IMR-90 (cell line): ENCODE data around the gene CATSPERZ. TPM values are rescaled to one million over a fixed set of nuclear protein-coding genes. Genes with fewer than 3 reads are reported as not detected.

Experiments used
- ATAC-seq: fragments of 200-7000 bp; cut with Tn5 transposase; 2 replicates; pipeline ENCODE4 v1.9.1; 2020; ENCODE audit warnings: low read depth, mild to moderate bottlenecking, moderate library complexity
- BruUV-seq: library from RNA; stranded (reverse); fragments of 400-500 nt; replicated peaks from 2 replicates; lab custom pipeline; 2021; lab: Mats Ljungman, UMichigan
- CTCF ChIA-PET: fragments of 300-600 bp; formaldehyde crosslinking; extraction: SDS; loops from one replicate; lab custom pipeline; 2021; ENCODE audit warnings: antibody characterized with exemption; lab: Yijun Ruan, JAX
- POLR2A ChIA-PET: fragments of 300-600 bp; sonication (Branson Sonifier 250); formaldehyde crosslinking; loops from one replicate; lab custom pipeline; 2022; ENCODE audit warnings: antibody characterized with exemption; ENCODE audit not compliant: unreplicated experiment; lab: Charles Lee
- DNase-seq: peaks from one replicate; pipeline ENCODE4 v3.0.0; 2013
- H2AFZ ChIP-seq: replicated peaks from 2 replicates; pipeline ENCODE3; 2013; ENCODE audit warnings: low read length, mild to moderate bottlenecking; ENCODE audit not compliant: poor library complexity
- H2AK5ac ChIP-seq: 2 replicates; pipeline ENCODE4 v1.6.1; 2013; ENCODE audit warnings: low read depth, low read length, inconsistent platforms
- H2AK9ac ChIP-seq: replicated peaks from 2 replicates; pipeline ENCODE3; 2013; ENCODE audit warnings: mild to moderate bottlenecking, low read depth, low read length, moderate library complexity; ENCODE audit not compliant: poor library complexity
- H2BK120ac ChIP-seq: 2 replicates; pipeline ENCODE4 v1.6.1; 2013; ENCODE audit warnings: low read depth, low read length, inconsistent platforms
- H2BK15ac ChIP-seq: 3 replicates; pipeline ENCODE4 v1.6.1; 2013; ENCODE audit warnings: low read depth, low read length, inconsistent platforms
- H2BK20ac ChIP-seq: 2 replicates; pipeline ENCODE4 v1.6.1; 2013; ENCODE audit warnings: low read depth, mild to moderate bottlenecking, inconsistent platforms, low read length, moderate library complexity
- H2BK5ac ChIP-seq: 2 replicates; pipeline ENCODE4 v1.6.1; 2013; ENCODE audit warnings: mild to moderate bottlenecking, low read depth, low read length, inconsistent platforms; ENCODE audit not compliant: poor library complexity, severe bottlenecking
- H3K14ac ChIP-seq: replicated peaks from 2 replicates; pipeline ENCODE4 v1.6.1; 2013; ENCODE audit warnings: low read depth, low read length, inconsistent platforms
- H3K18ac ChIP-seq: 2 replicates; pipeline ENCODE4 v1.6.1; 2013; ENCODE audit warnings: low read depth, low read length, control low read depth
- H3K23ac ChIP-seq: 2 replicates; pipeline ENCODE4 v1.6.1; 2013; ENCODE audit warnings: low read depth, low read length, inconsistent platforms
- H3K27ac ChIP-seq: 2 replicates; pipeline ENCODE4 v1.5.1; 2013; ENCODE audit warnings: mild to moderate bottlenecking, control low read depth, low read length; ENCODE audit not compliant: insufficient read depth
- H3K27me3 ChIP-seq: 2 replicates; pipeline ENCODE4 v1.6.1; 2013; ENCODE audit warnings: low read length; ENCODE audit not compliant: control insufficient read depth, insufficient read depth
- H3K36me3 ChIP-seq: 2 replicates; pipeline ENCODE4 v1.6.1; 2013; ENCODE audit warnings: low read length, mixed read lengths; ENCODE audit not compliant: control insufficient read depth, insufficient read depth
- H3K4ac ChIP-seq: 2 replicates; pipeline ENCODE4 v1.6.1; 2013; ENCODE audit warnings: low read depth, low read length, inconsistent platforms
- H3K4me1 ChIP-seq: 2 replicates; pipeline ENCODE4 v1.6.1; 2013; ENCODE audit warnings: low read length, mixed read lengths; ENCODE audit not compliant: control insufficient read depth, insufficient read depth
- H3K4me2 ChIP-seq: 2 replicates; pipeline ENCODE4 v1.6.1; 2013; ENCODE audit warnings: low read depth, mild to moderate bottlenecking, control low read depth, low read length, moderate library complexity
- H3K4me3 ChIP-seq: 2 replicates; pipeline ENCODE4 v1.5.1; 2013; ENCODE audit warnings: low read depth, mild to moderate bottlenecking, control low read depth, low read length, moderate library complexity; ENCODE audit not compliant: insufficient read depth
- H3K56ac ChIP-seq: 2 replicates; pipeline ENCODE4 v1.6.1; 2013; ENCODE audit warnings: low read length, inconsistent platforms; ENCODE audit not compliant: insufficient read depth; ENCODE audit errors: extremely low read depth
- H3K79me1 ChIP-seq, 2 experiments: 2 replicates each; pipeline ENCODE4 v1.6.1; 2013; ENCODE audit warnings: low read length in 2 of 2, inconsistent platforms in 1 of 2, low read depth in 1 of 2
- H3K9ac ChIP-seq: 2 replicates; pipeline ENCODE4 v1.6.1; 2013; ENCODE audit warnings: low read depth, low read length, control low read depth
- H3K9me1 ChIP-seq: 2 replicates; pipeline ENCODE4 v1.6.1; 2013; ENCODE audit warnings: low read length, inconsistent platforms; ENCODE audit not compliant: insufficient read depth
- H3K9me3 ChIP-seq: 2 replicates; pipeline ENCODE4 v1.6.1; 2013; ENCODE audit warnings: low read length; ENCODE audit not compliant: control insufficient read depth, insufficient read depth
- H4K20me1 ChIP-seq: 2 replicates; pipeline ENCODE4 v1.6.1; 2013; ENCODE audit warnings: low read length, inconsistent platforms; ENCODE audit not compliant: insufficient read depth
- H4K5ac ChIP-seq: 2 replicates; pipeline ENCODE4 v1.6.1; 2013; ENCODE audit warnings: mild to moderate bottlenecking, low read depth, low read length, control low read depth
- H4K8ac ChIP-seq, 2 experiments: 2 replicates each; pipeline ENCODE4 v1.6.1; 2013; ENCODE audit warnings: low read depth in 2 of 2, low read length in 2 of 2, control low read depth in 1 of 2, inconsistent platforms in 1 of 2
- H4K91ac ChIP-seq: 2 replicates; pipeline ENCODE4 v1.6.1; 2013; ENCODE audit warnings: low read depth, low read length, inconsistent platforms; ENCODE audit not compliant: insufficient read depth
- CEBPB ChIP-seq: IDR thresholded peaks from 2 replicates; pipeline ENCODE4 v1.6.1; 2012; ENCODE audit warnings: low read depth, low read length, improper control_type of control experiment
- CHD1 ChIP-seq: IDR thresholded peaks from 2 replicates; pipeline ENCODE4 v1.6.1; 2012; ENCODE audit warnings: low read depth, low read length, improper control_type of control experiment
- CTCF ChIP-seq: conservative IDR thresholded peaks from 2 replicates; pipeline ENCODE4 v1.5.1; 2012; ENCODE audit warnings: mild to moderate bottlenecking, low read depth, low read length, improper control_type of control experiment
- NFE2L2 ChIP-seq: fragments of 150-350 bp; IDR thresholded peaks from 2 replicates; pipeline ENCODE4 v1.6.1; 2016; ENCODE audit warnings: low read depth, mild to moderate bottlenecking, low read length
- POLR2A ChIP-seq: IDR thresholded peaks from 2 replicates; pipeline ENCODE4 v1.6.1; 2012; ENCODE audit warnings: mild to moderate bottlenecking, low read depth, low read length
- RCOR1 ChIP-seq: IDR thresholded peaks from 2 replicates; pipeline ENCODE4 v1.6.1; 2012; ENCODE audit warnings: mild to moderate bottlenecking, low read length, improper control_type of control experiment; ENCODE audit not compliant: insufficient replicate concordance
- SMC3 ChIP-seq: fragments of 150-350 bp; IDR thresholded peaks from 2 replicates; pipeline ENCODE4 v1.6.1; 2016; ENCODE audit warnings: low read depth, mild to moderate bottlenecking, antibody characterized with exemption, low read length, moderate library complexity
- WGBS, 2 experiments: methylation state at CpG; one replicate each; pipeline versions ENCODE4 v1.1.5 to v1.1.7; 2013; ENCODE audit warnings: missing lambda C conversion rate in 2 of 2; ENCODE audit not compliant: insufficient read length in 1 of 2; ENCODE audit errors: extremely low coverage in 2 of 2; 5-methylcytosine and 5-hydroxymethylcytosine counted together
- dilution Hi-C: fragments of 300-500 bp; cut with HindIII; formaldehyde crosslinking; loops from one replicate; pipeline ENCODE4 v1.14.3; 2018; ENCODE audit warnings: low sequenced_read_pairs; ENCODE audit not compliant: unreplicated experiment
- in situ Hi-C: fragments of 300-500 bp; cut with MboI; formaldehyde crosslinking; loops from 3 replicates; pipeline ENCODE4 v1.14.3; 2019; ENCODE audit warnings: low sequenced_read_pairs, inconsistent platforms, mixed read lengths
- intact Hi-C: fragments of 100-400 bp; cut with micrococcal nuclease; formaldehyde crosslinking; loops from 2 replicates; pipeline ENCODE4 v1.10.0; 2022
- polyA plus RNA-seq, 3 experiments: library from polyadenylated mRNA; depleted of rRNA; stranded (reverse); fragments of >200 nt; gene quantifications; 2 replicates each; pipeline ENCODE4 v1.2.3, GENCODE V29; 2012; ENCODE audit warnings: low replicate concordance in 1 of 3
- total RNA-seq: library from RNA; depleted of rRNA; stranded (reverse); fragments of >200 nt; gene quantifications from 2 replicates; pipeline ENCODE4 v1.2.3, GENCODE V29; 2012

CATSPERZ gene
- total and polyA plus RNA-seq, 2 of the 4 experiments (the other 2 are of a cell fraction): not detected

GRCh38 chr11:64267207-64267945 is 32.8 kb upstream of the CATSPERZ start:
- no peak overlapping the region for H2AFZ ChIP-seq
- dilution Hi-C loops: no loop called here
- no peak for ATAC-seq
- H2BK20ac ChIP-seq: no peak overlapping the region
- peaks cover 20% of the 10 kb centered on the region for H3K4me1 ChIP-seq
- H2BK120ac ChIP-seq: no peak overlapping the region
- H3K4ac ChIP-seq: no peak overlapping the region
- no peak for DNase-seq
- H2BK15ac ChIP-seq: no peak overlapping the region
- H3K23ac ChIP-seq: no peak overlapping the region
- peak overlapping the region; percentile 13; the same call in 1 of the 2 replicates for H2AK5ac ChIP-seq
- CTCF ChIA-PET: no interaction called here
- H3K9me1 ChIP-seq: 0 out of 2 replicates have a peak, but pooled peaks cover 6% of the 10 kb centered on the region
- no peaks in the 10 kb centered on the region; the same call in 1 of the 2 replicates for H4K20me1 ChIP-seq
- H3K56ac ChIP-seq: no peak overlapping the region
- H3K36me3 ChIP-seq: peaks cover 21% of the 10 kb centered on the region
- no peaks in the 10 kb centered on the region for H3K27me3 ChIP-seq
- H4K91ac ChIP-seq: no peak overlapping the region
- TF ChIP-seq SMC3 (no peak), POLR2A (no peak), NFE2L2 (no peak), CHD1 (no peak), CEBPB (no peak), CTCF (no peak), RCOR1 (no peak)
- H2BK5ac ChIP-seq: no peak overlapping the region
- intact Hi-C loops: no loop called here
- WGBS, 2 experiments: 94% methylated on average over 11 of the region's 27 CpGs; no CpG with 5 or more reads in 1 of the 2 experiments
- H3K18ac ChIP-seq: no peak overlapping the region
- no peak overlapping the region for H3K9ac ChIP-seq
- H4K8ac ChIP-seq: no peak overlapping the region
- no peak overlapping the region for H3K14ac ChIP-seq
- in situ Hi-C loops: no loop called here
- peak overlapping the region; percentile 90 for H2AK9ac ChIP-seq
- H3K4me3 ChIP-seq: no peak overlapping the region
- H3K4me2 ChIP-seq: no peak overlapping the region
- POLR2A ChIA-PET: interaction anchor here (1.2 kb wide), 1 partner anchor 18 kb away, joined by 3 read pairs; no protein-coding TSS in a partner anchor
- no TSS peak for BruUV-seq
- no peak overlapping the region for H4K5ac ChIP-seq
- peaks cover 5 to 34% of the 10 kb centered on the region in 2 experiments for H3K79me1 ChIP-seq
- no peaks in the 10 kb centered on the region for H3K9me3 ChIP-seq
- no peak overlapping the region for H3K27ac ChIP-seq
